Measurements from ENCODE around the gene MAB21L3. TPM values are rescaled to one million over a fixed set of nuclear protein-coding genes. Genes with fewer than 3 reads are reported as not detected.

Gene MAB21L3
- total RNA-seq, 4 donors from 2014 or later, result 9.7 to 26.6 (median 20.7) TPM

- H3K27me3 ChIP-seq, result no peaks in the 10 kb centered on the region
- WGBS, result 92% methylated on average over 4 of the region's 4 CpGs
- no peaks in the 10 kb centered on the region for H3K36me3 ChIP-seq
- H3K4me3 ChIP-seq, result no peak overlapping the region
- no peak for DNase-seq (ENCODE audit: low spot score in 2 of 2)
- TF ChIP-seq POLR2A (IDR thresholded peaks at IDR 0.05) (no peak), POLR2AphosphoS5 (IDR thresholded peaks at IDR 0.05) (no peak), EP300 (IDR thresholded peaks at IDR 0.05) (no peak)
- TF ChIP-seq, protein P1, sequence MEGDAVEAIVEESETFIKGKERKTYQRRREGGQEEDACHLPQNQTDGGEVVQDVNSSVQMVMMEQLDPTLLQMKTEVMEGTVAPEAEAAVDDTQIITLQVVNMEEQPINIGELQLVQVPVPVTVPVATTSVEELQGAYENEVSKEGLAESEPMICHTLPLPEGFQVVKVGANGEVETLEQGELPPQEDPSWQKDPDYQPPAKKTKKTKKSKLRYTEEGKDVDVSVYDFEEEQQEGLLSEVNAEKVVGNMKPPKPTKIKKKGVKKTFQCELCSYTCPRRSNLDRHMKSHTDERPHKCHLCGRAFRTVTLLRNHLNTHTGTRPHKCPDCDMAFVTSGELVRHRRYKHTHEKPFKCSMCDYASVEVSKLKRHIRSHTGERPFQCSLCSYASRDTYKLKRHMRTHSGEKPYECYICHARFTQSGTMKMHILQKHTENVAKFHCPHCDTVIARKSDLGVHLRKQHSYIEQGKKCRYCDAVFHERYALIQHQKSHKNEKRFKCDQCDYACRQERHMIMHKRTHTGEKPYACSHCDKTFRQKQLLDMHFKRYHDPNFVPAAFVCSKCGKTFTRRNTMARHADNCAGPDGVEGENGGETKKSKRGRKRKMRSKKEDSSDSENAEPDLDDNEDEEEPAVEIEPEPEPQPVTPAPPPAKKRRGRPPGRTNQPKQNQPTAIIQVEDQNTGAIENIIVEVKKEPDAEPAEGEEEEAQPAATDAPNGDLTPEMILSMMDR (IDR thresholded peaks at IDR 0.05), result no peak
- no peak overlapping the region for H3K27ac ChIP-seq
- no peaks in the 10 kb centered on the region for H3K9me3 ChIP-seq
- H3K4me1 ChIP-seq, result no peaks in the 10 kb centered on the region
Observed at GRCh38 chr1:116176306-116176789, 65.1 kb downstream of the MAB21L3 start.

DNA sequence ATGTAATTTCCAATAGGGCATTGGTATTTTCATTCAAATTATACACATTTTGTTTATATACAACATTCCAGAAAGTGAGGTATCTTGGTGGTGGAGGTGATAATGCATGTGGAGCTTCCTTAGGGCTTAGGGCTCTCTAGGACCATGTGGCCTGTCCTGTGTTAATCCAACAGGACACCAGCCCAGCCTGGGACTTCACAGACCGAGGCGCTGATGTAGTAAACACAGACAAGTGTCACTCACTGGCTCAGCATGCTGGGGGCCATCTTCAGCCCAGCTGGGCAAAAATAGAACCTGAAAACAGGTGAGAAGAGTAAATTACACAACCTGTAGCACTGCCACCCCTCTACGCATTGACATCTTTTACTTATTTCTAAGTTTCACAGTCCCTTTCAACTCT, 66.7 kb downstream of the MAB21L3 start:
- H3K27me3 ChIP-seq, result no peaks in the 10 kb centered on the region
- WGBS, result 94% methylated on average over 3 of the region's 3 CpGs
- H3K4me3 ChIP-seq, result no peak overlapping the region
- no peaks in the 10 kb centered on the region for H3K4me1 ChIP-seq
- H3K9me3 ChIP-seq, result no peaks in the 10 kb centered on the region
- TF ChIP-seq, protein P1 (IDR thresholded peaks at IDR 0.05), result no peak
- TF ChIP-seq POLR2AphosphoS5 (IDR thresholded peaks at IDR 0.05), result no peak
- TF ChIP-seq EP300 (IDR thresholded peaks at IDR 0.05), result no peak
- no peak for TF ChIP-seq POLR2A (IDR thresholded peaks at IDR 0.05)
- H3K27ac ChIP-seq, result no peak overlapping the region
- DNase-seq (ENCODE audit: low spot score in 2 of 2), result no peak
- no peaks in the 10 kb centered on the region for H3K36me3 ChIP-seq

GRCh38 chr1:116178837-116179236, 67.6 kb downstream of the MAB21L3 start:
- H3K4me3 ChIP-seq, result no peak overlapping the region
- H3K27ac ChIP-seq, result no peak overlapping the region
- H3K27me3 ChIP-seq, result no peaks in the 10 kb centered on the region
- 57% methylated on average over 1 of the region's 1 CpG for WGBS
- TF ChIP-seq EP300 (IDR thresholded peaks at IDR 0.05) (no peak), POLR2AphosphoS5 (IDR thresholded peaks at IDR 0.05) (no peak), POLR2A (IDR thresholded peaks at IDR 0.05) (no peak)
- TF ChIP-seq, protein P1 (IDR thresholded peaks at IDR 0.05), result no peak
- H3K4me1 ChIP-seq, result no peaks in the 10 kb centered on the region
- DNase-seq (ENCODE audit: low spot score in 2 of 2), result no peak
- no peaks in the 10 kb centered on the region for H3K9me3 ChIP-seq
- H3K36me3 ChIP-seq, result no peaks in the 10 kb centered on the region

- Histone ChIP-seq H3K27ac (no peak overlapping the region), H3K4me1 (no peaks in the 10 kb centered on the region), H3K27me3 (no peaks in the 10 kb centered on the region), H3K4me3 (no peak overlapping the region), H3K9me3 (no peaks in the 10 kb centered on the region), H3K36me3 (no peaks in the 10 kb centered on the region)
- WGBS, result 91% methylated on average over 2 of the region's 2 CpGs
- TF ChIP-seq EP300 (IDR thresholded peaks at IDR 0.05), result no peak
- TF ChIP-seq POLR2AphosphoS5 (IDR thresholded peaks at IDR 0.05), result no peak
- no peak for TF ChIP-seq POLR2A (IDR thresholded peaks at IDR 0.05)
- TF ChIP-seq, protein P1 (IDR thresholded peaks at IDR 0.05), result no peak
- DNase-seq (ENCODE audit: low spot score in 2 of 2), result no peak
Observed at GRCh38 chr1:116179419-116179818, 68.2 kb downstream of the MAB21L3 start.

DNA sequence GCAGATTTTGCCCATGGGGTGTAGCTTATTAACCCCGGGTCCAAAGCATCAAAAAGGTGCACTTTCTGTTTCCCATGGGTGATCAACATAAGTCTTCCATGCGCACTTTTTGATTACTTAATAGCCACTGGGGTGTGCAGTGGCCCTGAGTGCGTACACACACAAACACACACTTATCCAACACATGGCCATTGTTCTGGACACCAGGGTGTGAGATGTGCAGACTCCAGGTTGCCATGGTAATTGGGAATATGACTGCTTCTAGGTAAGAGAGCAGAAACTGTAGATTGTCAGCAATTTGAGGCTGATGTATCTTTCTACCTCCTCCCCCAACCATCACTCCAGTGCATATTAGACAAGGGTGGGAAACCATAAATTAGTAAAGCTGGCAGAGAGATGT, 68.8 kb downstream of the MAB21L3 start:
- H3K4me3 ChIP-seq, result no peak overlapping the region
- H3K36me3 ChIP-seq, result no peaks in the 10 kb centered on the region
- H3K27ac ChIP-seq, result no peak overlapping the region
- H3K9me3 ChIP-seq, result no peaks in the 10 kb centered on the region
- DNase-seq (ENCODE audit: low spot score in 2 of 2), result no peak
- 94% methylated on average over 3 of the region's 3 CpGs for WGBS
- no peaks in the 10 kb centered on the region for H3K27me3 ChIP-seq
- no peaks in the 10 kb centered on the region for H3K4me1 ChIP-seq
- no peak for TF ChIP-seq POLR2AphosphoS5 (IDR thresholded peaks at IDR 0.05)
- TF ChIP-seq POLR2A (IDR thresholded peaks at IDR 0.05), result no peak
- TF ChIP-seq, protein P1 (IDR thresholded peaks at IDR 0.05), result no peak
- no peak for TF ChIP-seq EP300 (IDR thresholded peaks at IDR 0.05)

Data from suprapubic skin (tissue), 4 donors.